Retina (tissue), 1 donor: ENCODE data around the gene PRKCSH.
"Not testable (repeated sequence)": the region's sequence is repeated elsewhere in the genome, so short reads cannot be mapped to it uniquely, and the experiment has no call there.

Experiments
- DNase-seq: peaks from one replicate; pipeline ENCODE4 v3.0.0-alpha.2; 2016

Gene PRKCSH

DNA sequence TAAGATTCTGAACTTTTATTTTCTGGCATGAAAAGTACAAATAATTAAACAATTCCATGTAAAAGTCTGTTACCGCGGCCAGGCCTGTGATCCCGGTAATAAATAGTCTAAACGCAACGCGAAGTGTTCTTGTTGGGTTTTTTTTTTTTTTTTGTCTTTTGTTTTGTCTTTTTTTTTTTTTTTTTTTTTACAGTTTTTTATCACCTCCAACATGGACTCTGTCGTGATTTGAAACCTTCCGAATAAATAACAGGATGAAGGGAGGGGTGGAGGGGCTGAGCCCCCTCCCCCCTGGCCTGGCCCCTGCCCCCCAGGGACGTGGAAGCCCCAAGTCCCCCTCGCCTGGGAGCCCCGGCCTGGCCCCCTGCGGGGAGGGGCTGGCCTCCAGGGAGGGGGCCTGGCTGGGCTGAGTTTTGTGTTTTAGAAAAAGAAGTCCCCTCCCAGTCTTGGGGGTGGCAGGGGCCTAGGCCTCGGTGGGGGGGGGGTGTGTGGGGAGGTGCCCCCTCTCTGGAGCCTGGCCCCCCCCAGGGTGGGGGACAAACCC, 16.0 kb downstream of the PRKCSH start:
- no peak for DNase-seq

DNA sequence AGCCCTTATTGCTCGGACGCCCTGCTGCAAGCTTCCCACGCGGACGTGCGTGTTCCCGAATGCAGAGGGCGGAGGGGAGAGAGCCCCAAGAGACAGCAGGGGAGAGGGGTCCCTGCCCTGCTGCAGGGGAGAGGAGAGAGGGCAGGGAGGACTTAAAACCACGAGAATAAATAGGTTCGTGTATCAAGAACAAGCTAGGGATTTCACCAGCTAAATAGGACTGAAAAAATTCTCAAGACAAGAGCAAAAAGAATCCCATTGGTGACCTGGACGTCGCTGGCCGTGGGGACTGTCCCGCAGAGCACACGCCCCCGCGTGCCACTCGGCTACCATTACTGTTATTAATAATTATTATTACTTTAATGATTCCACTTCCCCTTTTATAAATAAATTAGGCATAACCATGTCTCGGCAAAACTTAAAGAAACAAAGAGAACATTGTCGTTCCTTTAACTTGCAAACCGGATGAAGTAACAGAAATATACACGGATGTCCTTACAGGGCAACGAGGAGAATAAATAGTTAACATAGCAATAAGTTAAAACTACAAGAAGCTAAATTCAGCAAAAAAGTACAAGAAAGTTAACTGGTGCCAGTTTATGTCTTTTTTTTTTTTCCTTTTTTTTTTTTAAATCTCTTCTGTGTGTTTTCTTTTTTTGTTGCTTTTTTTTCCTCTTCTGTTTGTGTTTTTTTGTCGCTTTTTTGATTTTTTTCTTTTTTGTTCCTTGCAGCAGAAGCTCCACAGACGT, 16.6 kb downstream of the PRKCSH start:
- peak; percentile 36 for DNase-seq

DNA sequence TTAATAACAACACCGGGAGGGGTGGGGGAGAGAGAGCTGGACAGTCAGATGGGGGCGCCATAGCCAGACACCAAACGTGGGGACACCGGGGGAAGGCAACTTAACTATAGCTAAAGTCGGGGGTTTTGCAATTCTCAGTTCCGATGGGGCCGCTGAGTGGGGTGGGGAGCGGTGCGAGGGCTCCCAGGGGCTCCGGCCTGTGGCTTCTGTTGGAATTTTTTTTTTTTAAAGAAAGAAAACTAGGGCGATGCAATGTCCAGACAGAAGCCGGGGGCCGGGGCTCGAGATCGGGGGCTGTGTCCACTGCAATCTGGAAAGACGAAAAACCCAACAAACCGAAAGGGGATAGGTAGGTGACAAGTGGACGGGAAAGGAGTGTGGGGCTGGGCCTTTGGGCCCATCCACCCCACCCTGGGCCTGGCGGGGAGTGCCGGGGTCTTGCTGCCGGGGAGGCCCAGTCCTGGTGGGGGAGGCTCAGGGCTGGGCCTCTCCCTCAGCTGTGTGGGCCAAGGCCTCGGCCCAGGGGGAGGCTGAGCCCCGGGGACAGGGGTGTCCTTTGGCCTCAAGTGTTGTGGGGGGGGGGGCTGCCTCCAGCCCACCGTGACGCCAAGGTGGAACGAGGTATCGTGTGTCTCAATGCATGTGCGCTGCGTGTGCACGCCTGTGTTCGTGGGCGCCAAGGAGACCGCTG, 17.3 kb downstream of the PRKCSH start:
- DNase-seq, result no peak

DNA sequence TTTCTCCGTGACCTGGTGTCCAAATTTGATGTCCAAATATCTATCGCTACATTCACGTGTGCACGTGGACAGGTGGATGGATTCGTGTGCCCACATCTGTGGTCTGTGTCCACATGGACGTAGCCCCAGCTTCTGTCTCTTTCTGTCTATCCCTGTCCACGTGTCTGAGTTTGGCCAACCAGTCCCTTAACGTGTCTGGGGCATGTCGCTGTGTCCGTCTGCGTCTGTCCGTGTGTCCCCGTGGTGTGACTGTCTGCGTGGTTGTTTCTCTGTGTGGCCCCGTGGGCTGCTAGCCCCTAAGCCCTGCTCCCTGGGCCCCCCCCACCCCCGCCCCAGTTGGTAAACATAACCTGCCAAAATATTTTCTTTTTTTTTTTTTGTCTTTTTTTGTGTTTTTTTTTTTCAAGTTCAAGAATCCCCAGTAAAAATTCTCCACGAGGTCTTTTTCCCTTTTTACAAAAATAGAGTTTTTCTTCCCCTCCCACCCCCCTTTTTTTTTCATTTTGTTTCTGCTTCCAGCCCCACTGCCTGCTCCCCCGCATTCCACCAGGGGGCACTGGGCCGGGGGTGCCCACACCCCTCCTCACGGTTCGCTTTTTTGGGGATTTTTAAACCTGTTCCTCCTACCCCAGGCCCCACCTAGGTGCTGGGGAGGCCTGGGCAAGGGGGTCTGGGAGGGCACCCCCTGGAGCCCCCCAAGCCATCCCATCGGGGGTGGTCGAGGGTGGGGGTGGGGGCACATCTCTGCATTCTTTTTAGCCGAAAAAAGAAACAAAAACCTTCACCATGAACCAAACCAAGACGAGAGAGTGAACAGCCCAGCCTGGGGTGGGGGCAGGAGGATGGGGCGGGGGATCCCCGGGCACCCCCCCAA, 18.3 kb downstream of the PRKCSH start:
- DNase-seq, result no peak

DNA sequence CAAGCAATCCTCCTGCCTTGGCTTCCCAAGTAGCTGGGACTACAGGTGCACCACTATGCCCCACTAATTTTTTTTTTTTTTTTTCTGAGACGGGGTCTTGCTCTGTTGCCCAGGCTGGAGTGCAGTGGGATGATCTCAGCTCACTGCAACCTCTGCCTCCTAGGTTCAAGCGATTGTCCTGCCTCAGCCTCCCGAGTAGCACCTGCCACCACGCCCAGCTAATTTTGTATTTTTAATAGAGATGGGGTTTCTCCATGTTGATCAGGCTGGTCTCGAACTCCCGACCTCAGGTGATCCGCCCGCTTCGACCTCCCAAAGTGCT, 19.8 kb downstream of the PRKCSH start:
- DNase-seq, result not testable (repeated sequence)

DNA sequence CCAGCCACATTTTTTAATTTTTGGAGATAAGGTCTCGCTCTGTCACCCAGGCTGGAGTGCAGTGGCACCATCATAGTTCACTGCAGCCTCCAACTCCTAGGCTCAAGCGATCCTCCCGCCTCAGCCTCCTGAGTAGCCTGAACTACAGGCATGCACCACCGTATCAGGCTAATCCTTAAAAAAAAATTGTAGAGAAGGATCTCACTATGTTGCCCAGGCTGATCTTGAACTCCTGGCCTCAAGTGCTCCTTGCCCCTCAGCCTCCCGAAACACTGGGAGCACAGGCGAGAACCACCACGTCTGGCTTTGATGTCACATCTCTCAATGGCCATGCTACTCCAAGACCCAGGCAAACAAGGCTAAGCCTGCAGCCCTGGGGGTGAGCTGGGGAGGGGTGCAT, 21.2 kb downstream of the PRKCSH start:
- no peak for DNase-seq

DNA sequence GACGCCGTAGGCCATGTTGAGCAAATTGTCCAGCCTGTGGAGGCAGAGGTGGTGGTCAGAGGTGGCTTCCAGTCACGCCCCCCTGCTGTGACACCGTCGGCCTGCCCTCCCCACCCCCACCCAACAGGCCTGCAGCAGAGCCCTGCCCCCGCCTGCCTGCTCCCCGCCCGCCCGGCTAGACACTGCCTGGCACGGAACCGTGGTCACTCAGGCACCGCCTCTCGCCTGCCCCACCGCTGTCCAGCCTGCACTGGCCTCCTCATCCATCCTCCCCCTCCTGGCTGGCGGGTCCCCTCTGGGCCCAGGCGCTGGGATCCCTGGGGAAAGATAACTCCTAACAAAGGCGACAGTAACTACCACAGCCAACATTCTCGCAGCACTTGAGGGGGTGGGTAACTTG, 21.7 kb downstream of the PRKCSH start:
- DNase-seq, result no peak

DNA sequence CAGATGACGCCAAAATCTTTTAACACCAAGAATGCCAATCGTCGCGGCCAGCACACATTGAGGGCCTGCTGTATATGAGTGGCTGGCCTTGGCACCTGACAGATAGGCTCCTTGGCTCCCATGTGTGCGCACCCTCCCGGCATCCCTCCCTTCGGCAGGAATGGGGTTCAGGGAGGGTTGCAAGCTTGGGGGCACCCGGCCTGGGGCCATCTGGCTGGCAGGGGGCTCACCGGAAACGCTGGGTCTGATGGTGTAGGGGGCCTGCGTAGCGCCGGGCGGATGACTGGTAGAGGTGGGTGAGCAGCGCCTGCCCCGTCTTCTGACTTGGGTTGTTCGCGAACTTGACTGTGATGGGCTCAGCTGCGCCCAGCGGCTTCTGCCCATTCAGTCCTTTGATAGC, 22.4 kb downstream of the PRKCSH start:
- DNase-seq, result no peak

DNA sequence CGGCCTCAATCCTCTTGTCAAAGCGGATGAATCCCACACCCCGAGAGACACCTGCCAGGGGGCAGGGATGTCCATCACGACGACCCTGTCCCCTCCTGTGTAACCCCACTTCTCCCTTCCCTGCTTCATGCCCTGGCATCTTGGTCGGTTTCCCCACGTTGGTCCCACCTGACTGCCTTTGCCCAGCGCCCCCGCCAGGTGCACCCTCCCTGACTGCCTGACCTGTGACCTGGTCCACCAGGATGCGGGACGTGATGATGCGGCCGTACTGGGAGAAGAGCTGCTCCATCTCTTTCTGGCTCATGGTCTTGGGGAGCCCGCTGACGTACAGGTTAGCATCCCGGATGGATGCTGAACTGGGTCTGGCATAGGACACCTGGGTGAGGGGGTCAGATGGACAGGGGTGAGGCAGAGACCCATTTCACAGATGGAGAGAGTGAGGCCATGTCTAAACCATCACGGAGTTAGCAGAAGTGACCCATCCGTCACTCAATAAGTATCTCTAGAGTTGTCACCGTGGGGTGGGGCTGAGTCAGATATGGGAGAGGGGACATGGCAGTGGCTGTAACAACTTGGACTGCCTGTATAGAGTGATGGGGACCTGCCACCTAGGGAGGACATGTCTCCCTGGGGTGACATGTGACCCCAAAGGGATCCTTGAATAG, 22.9 kb downstream of the PRKCSH start:
- no peak for DNase-seq

DNA sequence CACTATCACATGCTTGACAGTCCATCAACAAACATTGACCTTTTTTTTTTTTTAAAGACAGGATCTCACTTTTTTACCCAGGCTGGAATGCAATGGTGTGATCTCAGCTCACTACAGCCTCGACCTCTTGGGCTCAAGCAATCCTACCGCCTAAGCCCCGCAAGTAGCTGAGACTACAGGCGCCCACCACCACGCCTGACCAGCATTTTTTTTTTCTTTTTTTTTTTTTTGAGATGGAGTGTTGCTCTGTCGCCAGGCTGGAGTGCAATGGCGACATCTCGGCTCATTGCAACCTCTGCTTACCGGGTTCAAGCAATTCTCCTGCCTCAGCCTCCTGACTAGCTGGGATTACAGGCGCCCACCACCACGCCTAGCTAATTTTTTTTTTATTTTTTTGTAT, 23.5 kb downstream of the PRKCSH start:
- not testable (repeated sequence) for DNase-seq

DNA sequence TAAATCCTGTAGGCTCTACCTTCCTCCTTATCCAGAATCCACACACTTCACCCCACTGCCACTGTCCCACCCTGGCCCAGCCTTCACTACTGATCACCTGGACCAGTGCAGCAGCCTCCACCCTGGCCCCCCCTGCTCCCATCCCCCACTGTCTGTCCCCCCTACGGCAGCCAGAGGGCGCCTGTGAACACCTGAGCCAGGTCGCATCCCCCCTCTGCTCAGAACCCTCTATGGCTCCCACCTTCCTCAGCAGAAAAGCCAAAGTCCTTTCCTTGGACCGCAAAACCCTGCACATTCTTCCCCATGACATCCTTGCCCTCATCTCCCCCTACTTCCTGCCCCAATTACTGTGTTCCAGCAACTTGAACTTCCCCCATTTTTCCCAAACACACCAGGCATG, 24.8 kb downstream of the PRKCSH start:
- DNase-seq, result no peak

DNA sequence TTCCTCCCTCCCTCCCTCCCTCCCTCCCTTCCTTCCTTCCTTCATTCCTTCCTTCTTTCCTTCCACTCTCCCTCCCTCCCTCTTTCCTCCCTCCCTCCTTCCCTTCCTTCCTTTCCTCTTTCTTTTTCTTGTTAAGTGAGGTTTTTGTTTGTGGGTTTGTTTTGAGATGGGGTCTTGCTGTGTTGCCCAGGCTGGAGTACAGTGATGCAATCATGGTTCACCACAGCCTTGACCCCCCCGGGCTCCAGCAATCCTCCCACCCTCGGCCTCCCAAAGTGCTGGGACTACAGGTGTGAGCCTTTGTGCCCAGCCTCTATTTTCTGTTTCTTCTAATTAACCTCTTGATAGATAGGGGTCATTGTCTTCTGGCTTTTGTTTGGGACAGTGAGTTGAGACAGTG, 26.0 kb downstream of the PRKCSH start:
- DNase-seq, result no peak

DNA sequence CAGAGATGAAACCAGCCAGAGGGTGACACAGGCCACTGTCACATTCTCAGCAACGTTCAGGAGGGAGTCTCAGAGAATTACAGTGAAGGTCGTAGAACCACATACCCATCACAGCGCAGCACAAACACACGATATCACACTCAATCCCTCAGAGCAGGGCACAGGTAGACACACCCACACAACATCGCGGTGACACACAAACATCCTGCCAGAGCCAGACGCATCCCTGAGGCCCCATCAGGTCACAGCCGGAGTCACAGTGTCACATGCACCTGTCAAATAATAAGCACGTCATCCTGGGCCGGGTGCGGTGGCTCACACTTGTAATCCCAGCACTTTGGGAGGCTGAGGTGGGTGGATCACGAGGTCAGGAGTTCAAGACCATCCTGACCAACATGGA, 28.0 kb downstream of the PRKCSH start:
- DNase-seq, result no peak

DNA sequence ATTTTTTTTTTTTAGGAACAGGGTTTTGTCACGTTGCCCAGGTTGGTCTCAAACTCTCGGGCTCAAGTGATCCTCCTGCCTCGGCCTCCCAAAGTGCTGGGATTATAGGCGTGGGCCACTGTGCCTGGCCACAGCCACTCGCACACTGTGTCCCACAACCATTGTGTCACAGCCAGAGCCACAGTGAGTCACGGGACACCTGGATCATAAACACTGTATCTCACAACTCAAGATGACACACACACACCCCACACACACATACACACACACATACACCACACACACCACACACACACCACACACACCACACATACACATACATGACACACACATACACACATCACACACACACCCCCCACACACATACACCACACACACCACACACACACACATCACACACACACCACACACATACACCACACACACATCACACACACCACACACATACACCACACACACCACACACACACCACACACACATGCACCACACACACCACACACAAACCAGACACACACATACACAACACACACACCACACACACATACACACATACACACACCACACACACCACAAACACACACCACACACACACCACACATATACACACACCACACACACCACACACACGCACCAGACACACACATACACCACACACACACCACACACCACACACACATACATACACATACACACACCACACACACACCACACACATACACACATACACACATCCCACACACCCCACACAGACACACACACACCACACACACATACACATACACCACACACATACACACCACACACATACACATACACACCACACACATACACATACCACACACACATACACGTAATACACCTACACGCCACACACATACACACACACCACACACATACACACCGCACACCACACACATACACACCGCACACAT, 29.2 kb downstream of the PRKCSH start:
- DNase-seq, result no peak

DNA sequence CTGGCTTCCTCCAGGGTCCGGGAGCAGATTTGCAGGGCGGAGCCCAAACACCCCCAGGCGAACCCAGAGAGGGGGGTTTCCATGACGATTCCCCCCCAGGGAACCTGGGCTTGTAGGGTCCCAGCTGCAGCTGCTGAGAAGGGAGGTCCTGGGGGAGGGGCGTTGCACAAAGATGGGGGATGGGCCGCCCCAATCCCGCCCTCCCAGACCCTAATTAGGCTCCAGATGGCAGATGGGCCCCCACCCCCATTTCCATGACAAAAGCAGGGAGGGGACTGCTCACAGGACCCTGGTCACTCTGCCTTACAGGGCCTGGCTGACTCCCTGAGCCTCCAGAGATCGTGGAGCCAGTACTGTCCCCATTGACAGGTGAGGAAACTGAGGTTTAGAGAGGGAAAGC, 30.2 kb downstream of the PRKCSH start:
- peak; percentile 32 for DNase-seq

DNA sequence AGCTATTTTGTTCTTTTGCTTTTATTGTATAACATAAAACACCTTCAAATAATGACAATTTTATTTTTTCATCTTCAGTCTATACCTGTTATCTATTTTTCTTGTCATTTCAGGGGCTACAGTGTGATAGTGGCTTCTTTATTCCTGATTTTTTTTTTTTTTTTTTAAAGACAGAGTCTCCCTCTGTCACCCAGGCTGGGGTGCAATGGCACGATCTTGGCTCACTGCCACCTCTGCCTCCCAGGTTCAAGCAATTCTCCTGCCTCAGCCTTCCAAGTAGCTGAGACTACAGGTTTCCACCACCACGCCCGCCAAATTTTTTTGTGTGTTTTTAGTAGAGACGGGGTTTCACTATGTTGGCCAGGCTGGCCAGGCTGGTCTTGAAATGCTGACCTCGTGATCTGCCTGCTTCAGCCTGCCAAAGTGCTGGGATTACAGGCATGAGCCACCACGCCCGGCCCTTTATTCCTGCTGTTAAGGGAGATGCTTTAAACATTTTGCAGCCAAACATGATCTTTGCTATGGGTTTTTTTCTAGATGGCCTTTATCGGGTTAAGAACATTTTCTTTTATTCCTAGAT, 32.9 kb downstream of the PRKCSH start:
- not testable (repeated sequence) for DNase-seq

DNA sequence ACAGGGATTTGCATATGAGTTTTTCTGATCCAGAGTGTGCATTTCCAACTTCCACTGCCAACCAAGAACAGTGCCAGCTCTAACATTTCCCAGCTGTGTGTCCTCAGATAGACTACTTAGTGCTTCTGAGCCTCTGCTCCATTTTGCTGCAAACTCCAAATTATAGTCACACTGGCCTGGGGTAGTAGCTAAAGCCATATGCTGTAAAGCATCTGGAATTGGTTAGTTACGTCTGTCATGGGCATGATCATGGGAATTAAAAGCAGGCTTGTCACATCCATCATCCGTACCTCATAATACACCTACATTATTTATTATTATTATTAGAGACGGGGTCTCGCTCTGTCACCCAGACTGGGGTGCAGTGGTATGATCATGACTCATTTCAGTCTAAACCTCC, 38.3 kb downstream of the PRKCSH start:
- no peak for DNase-seq

DNA sequence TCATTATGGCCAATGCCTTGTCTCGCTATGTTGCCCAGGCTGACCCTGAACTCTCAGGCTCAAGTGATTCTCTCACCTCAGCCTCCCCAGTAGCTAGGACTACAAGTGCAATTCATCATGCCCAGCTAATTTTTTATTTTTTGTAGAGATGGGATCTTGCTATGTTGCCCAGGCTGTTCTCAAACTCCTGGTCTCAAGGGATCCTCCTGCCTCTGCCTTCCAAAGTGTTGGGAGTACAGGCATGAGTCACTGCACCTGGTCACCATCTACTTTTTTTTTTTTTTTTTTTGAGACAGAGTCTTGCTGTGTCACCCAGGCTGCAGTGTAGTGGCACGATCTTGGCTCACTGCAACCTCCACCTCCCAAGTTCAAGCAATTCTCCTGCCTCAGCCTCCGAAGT, 39.9 kb downstream of the PRKCSH start:
- DNase-seq, result not testable (repeated sequence)

DNA sequence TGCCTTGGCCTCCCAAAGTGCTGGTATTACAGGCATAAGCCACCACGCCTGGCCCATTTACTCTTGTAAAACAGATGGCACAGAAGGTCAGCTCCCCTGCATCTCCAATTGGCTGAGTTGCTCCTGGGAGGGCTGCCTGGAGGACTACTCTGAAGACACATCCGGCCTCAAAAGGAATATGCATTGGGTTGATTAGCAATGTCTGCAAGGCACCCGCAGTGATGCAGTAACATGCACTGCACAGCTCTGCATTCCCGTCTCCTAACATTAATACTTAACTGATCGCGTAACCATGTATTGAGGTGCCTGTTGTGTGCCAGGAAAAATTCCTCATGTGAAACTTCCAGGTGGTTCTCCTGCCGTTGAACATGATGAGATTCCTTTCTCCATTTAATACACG, 40.4 kb downstream of the PRKCSH start:
- no peak for DNase-seq

DNA sequence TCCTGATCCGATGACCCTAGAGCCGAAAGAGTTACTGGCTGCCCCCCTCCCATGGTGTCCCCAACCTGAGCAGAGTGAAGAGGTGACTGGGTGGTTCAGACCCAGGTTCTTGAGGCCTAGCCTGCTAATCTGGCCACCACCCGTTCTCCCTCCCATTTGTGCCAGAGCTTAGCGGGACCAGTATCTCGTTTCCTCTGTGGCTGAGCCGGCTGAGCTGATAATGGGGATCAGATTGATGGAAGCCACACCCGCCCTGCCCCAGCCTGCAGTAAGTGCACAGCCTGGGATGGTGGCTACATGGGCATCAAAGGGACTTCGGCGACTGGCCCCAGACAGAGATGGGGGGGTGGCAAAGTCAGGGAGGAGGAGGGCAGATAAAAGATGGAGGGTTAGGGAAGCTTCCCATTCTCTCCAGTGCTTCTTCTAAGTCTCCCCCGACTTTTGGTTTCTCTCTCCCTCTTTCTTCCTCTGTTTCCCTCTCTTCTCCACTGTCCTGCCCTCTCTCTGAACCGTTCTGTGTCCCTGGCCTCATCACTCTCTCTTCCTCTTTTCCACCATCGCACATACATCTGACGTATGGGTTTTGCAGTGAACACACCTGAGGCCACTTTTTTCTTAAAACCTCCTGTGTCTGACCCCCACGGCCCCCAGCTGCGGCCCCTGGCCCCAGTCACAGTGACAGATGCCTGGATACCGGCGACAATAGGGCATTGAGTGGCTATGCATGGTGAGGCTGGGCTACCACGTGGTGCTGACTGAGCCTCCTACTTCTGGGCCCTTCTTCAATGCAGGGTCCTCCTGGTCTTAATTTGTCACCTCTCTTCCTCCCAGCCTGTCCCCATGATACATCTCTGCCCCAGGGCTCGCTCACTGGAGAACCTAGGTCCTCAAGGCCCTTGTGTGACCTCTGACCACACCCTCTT, 43.0 kb downstream of the PRKCSH start:
- DNase-seq, result no peak
